Measurements from ENCODE around the gene PTPRE.

- TF ChIP-seq CTCF (IDR thresholded peaks at IDR 0.05) (no peak), NFE2L1 (CRISPR knock-in tag; IDR thresholded peaks at IDR 0.05) (no peak), SP1 (CRISPR knock-in tag; conservative IDR thresholded peaks at IDR 0.05) (no peak), ZNF512 (CRISPR knock-in tag; IDR thresholded peaks at IDR 0.05; ENCODE audit: borderline replicate concordance) (no peak), E2F5 (CRISPR knock-in tag; IDR thresholded peaks at IDR 0.05) (no peak), NR3C1 (CRISPR knock-in tag; conservative IDR thresholded peaks at IDR 0.05; ENCODE audit: low read depth) (no peak), ZNF138 (CRISPR knock-in tag; conservative IDR thresholded peaks at IDR 0.05) (no peak), IRF1 (CRISPR knock-in tag; IDR thresholded peaks at IDR 0.05) (no peak)
These were observed 158.2 kb downstream of the PTPRE start for GRCh38 chr10:128064970-128065580.
